Measurements from ENCODE around the gene MOGAT3. TPM values are rescaled to one million over a fixed set of nuclear protein-coding genes. Genes with fewer than 3 reads are reported as not detected.

The MOGAT3 gene
- total RNA-seq, 1 experiment from 2014 or later = 0.15 TPM

DNA sequence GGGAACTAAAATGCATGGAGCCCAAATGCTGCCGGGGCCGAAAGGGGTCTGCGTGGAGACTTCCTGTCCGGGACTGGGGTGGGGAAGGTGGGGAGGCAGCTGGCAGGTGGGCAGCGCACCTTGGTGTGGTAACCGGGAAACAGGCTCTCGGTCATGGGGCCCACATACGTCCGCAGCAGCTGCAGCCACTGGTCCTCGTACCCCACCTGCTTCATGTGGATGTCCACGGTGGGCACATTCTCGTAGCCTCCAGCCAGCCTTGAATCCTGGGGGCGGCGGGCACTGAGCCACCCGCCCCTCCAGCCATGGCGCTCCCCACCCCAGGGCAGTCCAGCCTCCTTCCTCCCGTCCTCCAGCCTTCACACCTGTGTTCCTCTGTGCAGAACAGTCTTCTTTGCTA, 6.6 kb upstream of the MOGAT3 start:
- Histone ChIP-seq H3K4me1 (ENCODE audit: insufficient read depth, low read length) (no peaks in the 10 kb centered on the region), H4K8ac (replicated peaks; ENCODE audit: insufficient read length, low read depth, low read length) (no peak overlapping the region)
- no peak overlapping the region for H3K4me3 Mint-ChIP-seq

More for the DNA sequence above, 6.6 kb upstream of the MOGAT3 start:
- Histone ChIP-seq H2BK20ac (ENCODE audit: low read depth, low read length, poor library complexity, severe bottlenecking) (no peak overlapping the region), H3K79me2 (ENCODE audit: insufficient read depth, low read length) (no peaks in the 10 kb centered on the region), H2BK5ac (ENCODE audit: insufficient read length, low read length) (no peak overlapping the region), H2AFZ (ENCODE audit: low read length) (no peak overlapping the region), H3K79me1 (ENCODE audit: insufficient read depth, low read depth, low read length, poor library complexity, severe bottlenecking) (no peaks in the 10 kb centered on the region), H4K91ac (ENCODE audit: insufficient read length, low read depth, low read length) (no peak overlapping the region), H3K4ac (ENCODE audit: low read depth, low read length) (no peak overlapping the region), H3K23ac (ENCODE audit: insufficient read length, low read depth, low read length) (no peak overlapping the region), H3K27ac (ENCODE audit: insufficient read length, low read depth, low read length) (no peak overlapping the region), H3K9ac (ENCODE audit: extremely low read depth, insufficient read length, low read length) (no peak overlapping the region), H3K23me2 (ENCODE audit: insufficient read length, low read depth, low read length, poor library complexity, severe bottlenecking) (no peaks in the 10 kb centered on the region), H2AK5ac (ENCODE audit: insufficient read length, low read length) (no peak overlapping the region), H2BK15ac (ENCODE audit: low read depth, low read length) (no peak overlapping the region), H3K9me3 (ENCODE audit: control insufficient read depth, low read depth, low read length) (no peaks in the 10 kb centered on the region), H3K14ac (ENCODE audit: insufficient read depth, low read length) (no peak overlapping the region), H3K27me3 (ENCODE audit: insufficient read depth, low read length) (no peaks in the 10 kb centered on the region), H2BK120ac (ENCODE audit: low read depth, low read length, poor library complexity, severe bottlenecking) (no peak overlapping the region), H3T11ph (ENCODE audit: low read length) (no peak overlapping the region), H2BK12ac (ENCODE audit: insufficient read length, low read depth, low read length) (no peak overlapping the region), H3K18ac (ENCODE audit: insufficient read length, low read depth, low read length) (no peak overlapping the region), H3K4me2 (ENCODE audit: insufficient read depth, insufficient read length, low read length) (no peak overlapping the region), H4K20me1 (ENCODE audit: control insufficient read depth, insufficient read depth, insufficient read length) (no peaks in the 10 kb centered on the region), H4K5ac (ENCODE audit: insufficient read length, low read depth, low read length) (no peak overlapping the region), H3K56ac (ENCODE audit: insufficient read length, low read depth, low read length) (no peak overlapping the region)
- Mint-ChIP-seq H3K9me3 (no peaks in the 10 kb centered on the region), H3K4me1 (no peaks in the 10 kb centered on the region), H3K27ac (peak overlapping the region in 2 of 3 experiments; percentile 39 to 52; a peak in 1 of 7 replicates), H3K27me3 (ENCODE audit: low read depth) (peaks cover 7% of the 10 kb centered on the region), H3K36me3 (ENCODE audit: insufficient read depth in 1 of 3, low read depth in 3 of 3) (peaks cover 7 to 43% (median 19%) of the 10 kb centered on the region in 3 experiments; a peak in 6 of 7 replicates)
- WGBS (ENCODE audit: extremely low coverage, insufficient read length, low lambda C conversion rate) = no CpG with 5 or more reads among the region's 17 CpGs
- no peak for DNase-seq
- TF ChIP-seq, protein P1, sequence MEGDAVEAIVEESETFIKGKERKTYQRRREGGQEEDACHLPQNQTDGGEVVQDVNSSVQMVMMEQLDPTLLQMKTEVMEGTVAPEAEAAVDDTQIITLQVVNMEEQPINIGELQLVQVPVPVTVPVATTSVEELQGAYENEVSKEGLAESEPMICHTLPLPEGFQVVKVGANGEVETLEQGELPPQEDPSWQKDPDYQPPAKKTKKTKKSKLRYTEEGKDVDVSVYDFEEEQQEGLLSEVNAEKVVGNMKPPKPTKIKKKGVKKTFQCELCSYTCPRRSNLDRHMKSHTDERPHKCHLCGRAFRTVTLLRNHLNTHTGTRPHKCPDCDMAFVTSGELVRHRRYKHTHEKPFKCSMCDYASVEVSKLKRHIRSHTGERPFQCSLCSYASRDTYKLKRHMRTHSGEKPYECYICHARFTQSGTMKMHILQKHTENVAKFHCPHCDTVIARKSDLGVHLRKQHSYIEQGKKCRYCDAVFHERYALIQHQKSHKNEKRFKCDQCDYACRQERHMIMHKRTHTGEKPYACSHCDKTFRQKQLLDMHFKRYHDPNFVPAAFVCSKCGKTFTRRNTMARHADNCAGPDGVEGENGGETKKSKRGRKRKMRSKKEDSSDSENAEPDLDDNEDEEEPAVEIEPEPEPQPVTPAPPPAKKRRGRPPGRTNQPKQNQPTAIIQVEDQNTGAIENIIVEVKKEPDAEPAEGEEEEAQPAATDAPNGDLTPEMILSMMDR (conservative IDR thresholded peaks at IDR 0.05) = no peak
